PC-9 (cell line): ENCODE results near the gene ADGRB3.

Experiments used
- CTCF ChIP-seq: fragments of 200-600 bp; sonication (generic); conservative IDR thresholded peaks from 2 replicates; pipeline ENCODE4 v1.6.1; 2017; ENCODE audit warnings: mixed run types, antibody characterized with exemption, mild to moderate bottlenecking, moderate library complexity
- EZH2 ChIP-seq: fragments of 200-600 bp; sonication (generic); IDR thresholded peaks from 2 replicates; pipeline ENCODE4 v1.8.0; 2017; ENCODE audit warnings: antibody characterized with exemption, low read depth

GRCh38 chr6:68947721-68948120 is 312.6 kb downstream of the ADGRB3 start:
- TF ChIP-seq CTCF, result no peak
- TF ChIP-seq EZH2, result no peak
